PC-9 (cell line): ENCODE measurements around the gene LTA. TPM values are rescaled to one million over a fixed set of nuclear protein-coding genes. Genes with fewer than 3 reads are reported as not detected.

Experiments used
- BruUV-seq: library from RNA; stranded (reverse); fragments of 400-500 nt; replicated peaks from 2 replicates; lab custom pipeline; 2021; lab: Mats Ljungman, UMichigan
- CTCF ChIA-PET: fragments of 300-600 bp; sonication (Branson Sonifier 250); formaldehyde crosslinking; loops from one replicate; lab custom pipeline; 2022; ENCODE audit warnings: antibody characterized with exemption; lab: Charles Lee
- POLR2A ChIA-PET: fragments of 300-600 bp; sonication (Branson Sonifier 250); formaldehyde crosslinking; loops from one replicate; lab custom pipeline; 2022; ENCODE audit warnings: antibody characterized with exemption; ENCODE audit not compliant: unreplicated experiment; lab: Charles Lee
- DNase-seq, 2 experiments: peaks; one replicate each; pipeline versions ENCODE4 v3.0.0 to v3.0.0-alpha.2; 2015 to 2022; ENCODE audit warnings: mixed read lengths in 1 of 2
- H2AFZ ChIP-seq: fragments of 200-600 bp; sonication (generic); 2 replicates; pipeline ENCODE4 v1.8.1; 2017; ENCODE audit warnings: antibody characterized with exemption
- H3F3A ChIP-seq: fragments of 200-600 bp; sonication (generic); 2 replicates; pipeline ENCODE4 v1.8.1; 2017; ENCODE audit warnings: antibody characterized with exemption, mild to moderate bottlenecking, low read depth; ENCODE audit not compliant: insufficient read depth
- H3K27ac ChIP-seq: fragments of 200-600 bp; sonication (generic); 2 replicates; pipeline ENCODE4 v1.6.1; 2016; ENCODE audit warnings: mixed run types
- H3K27me3 ChIP-seq: fragments of 200-600 bp; sonication (generic); 2 replicates; pipeline ENCODE4 v1.6.1; 2016; ENCODE audit warnings: low read depth, mixed run types; ENCODE audit not compliant: insufficient read depth
- H3K36me3 ChIP-seq: fragments of 200-600 bp; sonication (generic); 2 replicates; pipeline ENCODE4 v1.6.1; 2016; ENCODE audit warnings: low read depth, mixed run types
- H3K4me1 ChIP-seq: fragments of 200-600 bp; sonication (generic); replicated peaks from 2 replicates; pipeline ENCODE4 v1.6.1; 2016; ENCODE audit warnings: mixed run types; ENCODE audit not compliant: insufficient read depth
- H3K4me2 ChIP-seq: fragments of 200-600 bp; sonication (generic); 2 replicates; pipeline ENCODE4 v1.6.1; 2017; ENCODE audit warnings: mixed run types
- H3K4me3 ChIP-seq: fragments of 200-600 bp; sonication (generic); 2 replicates; pipeline ENCODE4 v1.6.1; 2016; ENCODE audit warnings: mixed run types
- H3K79me2 ChIP-seq: fragments of 200-600 bp; sonication (generic); 2 replicates; pipeline ENCODE4 v1.6.1; 2017; ENCODE audit warnings: low read depth, mixed run types
- H3K9me2 ChIP-seq: fragments of 200-600 bp; sonication (generic); 2 replicates; pipeline ENCODE4 v1.8.1; 2017; ENCODE audit warnings: mild to moderate bottlenecking; ENCODE audit not compliant: insufficient read depth
- H3K9me3 ChIP-seq: fragments of 200-600 bp; sonication (generic); 2 replicates; pipeline ENCODE4 v1.8.1; 2016; ENCODE audit warnings: low read depth; ENCODE audit not compliant: insufficient read depth
- H4K20me1 ChIP-seq: fragments of 200-600 bp; sonication (generic); 2 replicates; pipeline ENCODE4 v1.8.1; 2017; ENCODE audit not compliant: insufficient read depth
- CTCF ChIP-seq: fragments of 200-600 bp; sonication (generic); conservative IDR thresholded peaks from 2 replicates; pipeline ENCODE4 v1.6.1; 2017; ENCODE audit warnings: mixed run types, antibody characterized with exemption, mild to moderate bottlenecking, moderate library complexity
- EZH2 ChIP-seq: fragments of 200-600 bp; sonication (generic); IDR thresholded peaks from 2 replicates; pipeline ENCODE4 v1.8.0; 2017; ENCODE audit warnings: antibody characterized with exemption, low read depth
- intact Hi-C: fragments of 100-400 bp; cut with micrococcal nuclease; formaldehyde crosslinking; loops from one replicate; pipeline ENCODE4 v1.10.0; 2022; ENCODE audit not compliant: unreplicated experiment
- total RNA-seq: library from RNA; stranded (reverse); gene quantifications from 2 replicates; pipeline ENCODE4 v1.2.3, GENCODE V29; 2021

Gene LTA
- total RNA-seq, 1 experiment from 2014 or later, result not detected

GRCh38 chr6:31556307-31556706, 15.8 kb upstream of the LTA start:
- H3F3A ChIP-seq, result peaks cover 22% of the 10 kb centered on the region; the same call in 1 of the 2 replicates
- intact Hi-C loops, result no loop called here
- no peak overlapping the region for H2AFZ ChIP-seq
- no peaks in the 10 kb centered on the region for H3K27me3 ChIP-seq
- no peaks in the 10 kb centered on the region for H3K9me2 ChIP-seq
- 0 out of 2 replicates have a peak, but pooled peaks cover 4% of the 10 kb centered on the region for H4K20me1 ChIP-seq
- ChIA-PET CTCF (no interaction called here), POLR2A (no interaction called here)
- TF ChIP-seq CTCF (no peak), EZH2 (no peak)
- H3K4me2 ChIP-seq, result no peak overlapping the region
- H3K4me1 ChIP-seq, result peaks cover 15% of the 10 kb centered on the region
- no peak overlapping the region for H3K4me3 ChIP-seq
- 0 out of 2 replicates have a peak, but pooled peaks cover 6% of the 10 kb centered on the region for H3K36me3 ChIP-seq
- no peaks in the 10 kb centered on the region for H3K9me3 ChIP-seq
- H3K79me2 ChIP-seq, result 0 out of 2 replicates have a peak, but pooled peaks cover 3% of the 10 kb centered on the region
- DNase-seq, result no peak
- no TSS peak for BruUV-seq
- no peak overlapping the region for H3K27ac ChIP-seq

DNA sequence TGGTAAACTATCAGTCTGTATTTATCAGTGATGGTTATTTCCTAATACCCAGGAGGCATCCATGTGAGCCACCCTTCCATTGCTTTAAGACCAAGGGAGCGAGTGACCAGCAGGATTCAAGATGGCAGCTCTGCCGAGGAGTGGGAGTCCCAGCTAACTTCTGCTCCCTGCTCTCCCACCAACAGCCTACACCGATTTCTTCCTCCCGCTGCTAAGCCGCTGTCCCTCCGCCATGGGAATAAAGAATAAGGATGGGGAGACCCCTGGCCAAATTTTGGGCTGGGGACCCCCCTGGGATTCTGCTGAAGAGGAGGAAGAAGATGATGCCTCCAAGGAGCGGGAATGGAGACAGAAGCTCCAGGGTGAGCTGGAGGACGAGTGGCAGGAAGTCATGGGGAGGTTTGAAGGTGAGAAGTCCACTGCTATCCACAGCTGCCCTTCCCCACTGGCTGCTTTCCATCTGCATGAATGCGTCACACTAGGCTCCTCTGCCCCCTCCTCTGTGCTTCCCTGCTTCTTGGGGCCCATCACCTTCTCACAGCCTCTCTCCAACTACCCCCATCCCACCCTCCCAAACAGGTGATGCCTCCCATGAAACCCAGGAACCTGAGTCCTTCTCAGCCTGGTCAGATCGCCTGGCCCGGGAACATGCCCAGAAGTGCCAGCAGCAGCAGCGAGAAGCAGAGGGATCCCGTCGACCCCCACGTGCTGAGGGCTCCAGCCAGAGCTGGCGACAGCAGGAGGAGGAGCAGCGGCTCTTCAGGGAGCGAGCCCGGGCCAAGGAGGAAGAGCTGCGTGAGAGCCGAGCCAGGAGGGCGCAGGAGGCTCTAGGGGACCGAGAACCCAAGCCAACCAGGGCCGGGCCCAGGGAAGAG, 14.4 kb upstream of the LTA start:
- Histone ChIP-seq H3F3A (peaks cover 22% of the 10 kb centered on the region; the same call in 1 of the 2 replicates), H3K9me2 (no peaks in the 10 kb centered on the region), H3K4me1 (peaks cover 15% of the 10 kb centered on the region), H3K9me3 (no peaks in the 10 kb centered on the region), H3K36me3 (0 out of 2 replicates have a peak, but pooled peaks cover 6% of the 10 kb centered on the region), H3K4me3 (no peak overlapping the region), H3K79me2 (0 out of 2 replicates have a peak, but pooled peaks cover 3% of the 10 kb centered on the region), H3K27ac (no peak overlapping the region), H3K4me2 (no peak overlapping the region), H3K27me3 (no peaks in the 10 kb centered on the region), H2AFZ (no peak overlapping the region), H4K20me1 (0 out of 2 replicates have a peak, but pooled peaks cover 4% of the 10 kb centered on the region)
- no TSS peak for BruUV-seq
- no peak for DNase-seq
- TF ChIP-seq CTCF, result no peak
- TF ChIP-seq EZH2, result no peak
- ChIA-PET POLR2A (no interaction called here), CTCF (no interaction called here)
- intact Hi-C loops, result no loop called here

GRCh38 chr6:31558318-31558625, 13.8 kb upstream of the LTA start:
- TF ChIP-seq EZH2 (no peak), CTCF (no peak)
- Histone ChIP-seq H3K27me3 (no peaks in the 10 kb centered on the region), H4K20me1 (0 out of 2 replicates have a peak, but pooled peaks cover 4% of the 10 kb centered on the region), H3K4me1 (peaks cover 15% of the 10 kb centered on the region), H3K27ac (no peak overlapping the region), H3K9me3 (no peaks in the 10 kb centered on the region), H3K4me3 (no peak overlapping the region), H3K36me3 (0 out of 2 replicates have a peak, but pooled peaks cover 6% of the 10 kb centered on the region), H3K4me2 (no peak overlapping the region), H2AFZ (no peak overlapping the region), H3K9me2 (no peaks in the 10 kb centered on the region), H3K79me2 (0 out of 2 replicates have a peak, but pooled peaks cover 3% of the 10 kb centered on the region), H3F3A (peaks cover 22% of the 10 kb centered on the region; the same call in 1 of the 2 replicates)
- intact Hi-C loops, result no loop called here
- DNase-seq, result no peak
- ChIA-PET CTCF (no interaction called here), POLR2A (no interaction called here)
- BruUV-seq, result no TSS peak
